Neutrophil (primary cell): Measurements from ENCODE around the gene CSHL1.
"Not testable (repeated sequence)": the region's sequence is repeated elsewhere in the genome, so short reads cannot be mapped to it uniquely, and the experiment has no call there.

ENCODE experiments used
- H3K27ac ChIP-seq: fragments of 200-600 bp; sonication (generic); 2 replicates; pipeline ENCODE4 v1.5.1; 2016; ENCODE audit warnings: mild to moderate bottlenecking, moderate library complexity
- H3K27me3 ChIP-seq: fragments of 200-600 bp; sonication (generic); 2 replicates; pipeline ENCODE4 v1.6.0; 2016; ENCODE audit warnings: mild to moderate bottlenecking
- H3K36me3 ChIP-seq: fragments of 200-600 bp; sonication (generic); 2 replicates; pipeline ENCODE4 v1.5.1; 2017
- H3K4me1 ChIP-seq, 2 experiments: fragments of 200-600 bp in 1 of 2; sonication (generic) in 1 of 2; 1 replicate in 1 of 2; 2 replicates in 1 of 2; pipeline versions ENCODE4 v1.5.1 to v1.6.1; 2013 to 2016; ENCODE audit warnings: low read depth in 1 of 2, low read length in 1 of 2, mild to moderate bottlenecking in 1 of 2, moderate library complexity in 1 of 2; ENCODE audit not compliant: control insufficient read depth in 1 of 2, insufficient read depth in 1 of 2
- H3K4me3 ChIP-seq, 2 experiments: fragments of 200-600 bp in 1 of 2; sonication (generic) in 1 of 2; 1 replicate in 1 of 2; 2 replicates in 1 of 2; pipeline ENCODE4 v1.5.1; 2013 to 2016; ENCODE audit warnings: low read depth in 1 of 2, low read length in 1 of 2, mild to moderate bottlenecking in 1 of 2, moderate library complexity in 1 of 2
- H3K9me3 ChIP-seq: fragments of 200-600 bp; sonication (generic); 2 replicates; pipeline ENCODE4 v1.5.1; 2016
- TF ChIP-seq, protein P1 (sequence below): fragments of 200-600 bp; sonication (generic); IDR thresholded peaks from 2 replicates; pipeline ENCODE4 v1.5.1; 2016; ENCODE audit warnings: antibody characterized with exemption

The CSHL1 gene

DNA sequence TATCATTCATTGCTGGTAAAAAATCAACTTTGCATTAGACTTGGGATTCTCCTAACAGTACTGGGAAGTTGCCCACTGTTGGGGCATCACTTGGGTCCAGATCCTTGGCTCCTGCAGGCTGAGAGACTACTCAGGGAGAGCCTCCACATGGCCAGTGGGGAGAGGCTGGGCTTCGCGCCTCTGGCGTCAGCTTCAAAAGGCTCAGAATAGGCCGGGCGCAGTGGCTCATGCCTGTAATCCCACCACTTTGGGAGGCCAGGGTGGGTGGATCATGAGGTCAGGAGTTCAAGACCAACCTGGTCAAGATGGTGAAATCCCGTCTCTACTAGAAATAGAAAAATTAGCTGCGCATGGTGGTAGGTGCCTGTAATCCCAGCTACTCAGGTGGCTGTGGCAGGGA lies 3.4 kb upstream of the CSHL1 start:
- H3K27ac ChIP-seq = no peak overlapping the region
- H3K36me3 ChIP-seq = no peaks in the 10 kb centered on the region
- TF ChIP-seq, protein P1, sequence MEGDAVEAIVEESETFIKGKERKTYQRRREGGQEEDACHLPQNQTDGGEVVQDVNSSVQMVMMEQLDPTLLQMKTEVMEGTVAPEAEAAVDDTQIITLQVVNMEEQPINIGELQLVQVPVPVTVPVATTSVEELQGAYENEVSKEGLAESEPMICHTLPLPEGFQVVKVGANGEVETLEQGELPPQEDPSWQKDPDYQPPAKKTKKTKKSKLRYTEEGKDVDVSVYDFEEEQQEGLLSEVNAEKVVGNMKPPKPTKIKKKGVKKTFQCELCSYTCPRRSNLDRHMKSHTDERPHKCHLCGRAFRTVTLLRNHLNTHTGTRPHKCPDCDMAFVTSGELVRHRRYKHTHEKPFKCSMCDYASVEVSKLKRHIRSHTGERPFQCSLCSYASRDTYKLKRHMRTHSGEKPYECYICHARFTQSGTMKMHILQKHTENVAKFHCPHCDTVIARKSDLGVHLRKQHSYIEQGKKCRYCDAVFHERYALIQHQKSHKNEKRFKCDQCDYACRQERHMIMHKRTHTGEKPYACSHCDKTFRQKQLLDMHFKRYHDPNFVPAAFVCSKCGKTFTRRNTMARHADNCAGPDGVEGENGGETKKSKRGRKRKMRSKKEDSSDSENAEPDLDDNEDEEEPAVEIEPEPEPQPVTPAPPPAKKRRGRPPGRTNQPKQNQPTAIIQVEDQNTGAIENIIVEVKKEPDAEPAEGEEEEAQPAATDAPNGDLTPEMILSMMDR = no peak
- no peaks in the 10 kb centered on the region for H3K4me1 ChIP-seq
- no peaks in the 10 kb centered on the region for H3K27me3 ChIP-seq
- H3K4me3 ChIP-seq = no peak overlapping the region
- no peaks in the 10 kb centered on the region for H3K9me3 ChIP-seq

DNA sequence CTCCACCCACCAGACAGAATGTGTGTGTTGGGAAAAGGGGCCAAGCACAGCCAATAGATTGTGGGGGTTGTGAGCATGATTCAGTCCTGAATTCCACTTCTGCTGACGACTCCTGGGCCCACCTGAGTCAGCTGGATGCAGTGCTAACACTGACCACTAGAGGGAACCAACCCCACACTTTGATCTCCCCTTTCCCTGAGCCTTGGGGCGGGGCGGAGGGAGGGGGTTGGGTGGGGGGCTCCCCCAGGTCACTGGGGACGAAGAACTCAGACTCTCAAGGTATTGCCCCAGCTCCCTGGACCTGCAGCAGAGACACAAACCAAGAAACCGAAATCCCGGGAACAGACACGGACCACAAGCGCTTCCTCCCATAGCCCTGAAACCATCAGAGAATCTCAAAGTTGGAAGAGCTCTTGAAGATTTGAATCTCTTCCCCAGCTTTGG lies 621 bp upstream of the CSHL1 start:
- no peaks in the 10 kb centered on the region for H3K4me1 ChIP-seq
- H3K4me3 ChIP-seq = no peak overlapping the region
- H3K27ac ChIP-seq = no peak overlapping the region
- H3K9me3 ChIP-seq = no peaks in the 10 kb centered on the region
- no peaks in the 10 kb centered on the region for H3K36me3 ChIP-seq
- H3K27me3 ChIP-seq = no peaks in the 10 kb centered on the region
- TF ChIP-seq, protein P1 = peak; percentile 89

DNA sequence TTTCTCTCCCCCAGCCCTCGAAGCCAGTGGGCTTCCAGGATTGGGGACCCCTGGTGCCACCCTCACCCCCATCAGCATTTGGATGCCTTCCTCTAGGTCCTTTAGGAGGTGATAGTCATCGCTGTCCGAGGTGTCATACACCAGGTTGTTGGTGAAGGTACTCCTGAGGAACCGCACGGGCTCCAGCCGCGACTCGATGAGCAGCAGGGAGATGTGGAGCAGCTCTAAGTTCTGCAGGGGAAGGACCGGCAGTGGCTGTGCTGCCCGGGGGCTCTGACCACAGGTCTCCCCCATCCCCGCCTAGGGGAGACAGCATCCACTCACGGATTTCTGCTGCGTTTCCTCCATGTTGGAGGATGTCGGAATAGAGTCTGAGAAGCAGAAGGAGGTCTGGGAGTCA lies 962 bp downstream of the CSHL1 start:
- Histone ChIP-seq H3K36me3 (no peaks in the 10 kb centered on the region), H3K9me3 (no peaks in the 10 kb centered on the region), H3K4me3 (no peak overlapping the region), H3K27me3 (no peaks in the 10 kb centered on the region), H3K27ac (no peak overlapping the region), H3K4me1 (no peaks in the 10 kb centered on the region)
- TF ChIP-seq, protein P1 = no peak

DNA sequence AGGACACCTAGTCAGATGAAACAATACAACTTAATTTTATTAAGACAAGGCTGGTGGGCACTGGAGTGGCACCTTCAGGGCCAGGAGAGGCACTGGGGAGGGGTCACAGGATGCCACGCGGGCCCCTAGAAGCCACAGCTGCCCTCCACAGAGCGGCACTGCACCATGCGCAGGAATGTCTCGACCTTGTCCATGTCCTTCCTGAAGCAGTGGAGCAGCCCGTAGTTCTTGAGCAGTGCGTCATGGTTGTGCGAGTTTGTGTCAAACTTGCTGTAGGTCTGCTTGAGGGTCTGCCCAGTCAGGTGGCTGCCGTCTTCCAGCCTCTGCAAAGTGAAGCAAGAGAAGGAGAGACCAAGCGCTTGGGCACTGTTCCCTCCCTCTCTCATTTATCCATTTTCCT lies 1.5 kb downstream of the CSHL1 start:
- not testable (repeated sequence) for H3K4me3 ChIP-seq, H3K4me1 ChIP-seq, H3K36me3 ChIP-seq, H3K9me3 ChIP-seq, H3K27me3 ChIP-seq, H3K27ac ChIP-seq

DNA sequence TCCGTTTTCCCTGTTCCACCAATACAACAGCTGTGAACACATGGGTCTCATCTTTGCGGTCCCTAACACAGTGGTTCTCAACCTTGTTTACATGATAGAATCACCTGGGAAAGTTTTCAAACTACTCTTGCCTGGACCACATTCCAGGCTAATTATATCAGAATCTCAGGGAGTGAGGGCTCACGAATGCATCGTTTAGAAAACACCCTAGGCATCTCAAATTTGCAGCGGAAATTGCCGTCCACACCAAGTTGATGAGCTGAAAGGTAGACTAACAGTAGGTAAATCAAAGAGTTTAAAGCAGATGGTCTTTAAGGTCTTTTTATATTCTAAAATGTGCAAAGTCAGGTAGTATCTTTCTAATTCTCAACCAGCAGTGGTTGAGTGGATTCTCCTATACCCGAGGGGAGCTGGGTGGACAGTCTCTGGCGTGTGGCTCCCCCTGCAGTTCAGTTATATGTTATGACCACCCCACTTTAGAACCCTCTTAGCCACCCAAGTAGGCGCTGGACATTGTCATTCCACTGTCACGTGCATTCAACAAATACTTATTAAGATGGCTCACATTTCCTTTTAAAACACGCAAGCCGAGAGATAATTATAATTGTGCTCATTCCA lies 3.8 kb downstream of the CSHL1 start:
- not testable (repeated sequence) for H3K27me3 ChIP-seq, H3K4me3 ChIP-seq, H3K9me3 ChIP-seq, H3K4me1 ChIP-seq, H3K36me3 ChIP-seq, H3K27ac ChIP-seq

DNA sequence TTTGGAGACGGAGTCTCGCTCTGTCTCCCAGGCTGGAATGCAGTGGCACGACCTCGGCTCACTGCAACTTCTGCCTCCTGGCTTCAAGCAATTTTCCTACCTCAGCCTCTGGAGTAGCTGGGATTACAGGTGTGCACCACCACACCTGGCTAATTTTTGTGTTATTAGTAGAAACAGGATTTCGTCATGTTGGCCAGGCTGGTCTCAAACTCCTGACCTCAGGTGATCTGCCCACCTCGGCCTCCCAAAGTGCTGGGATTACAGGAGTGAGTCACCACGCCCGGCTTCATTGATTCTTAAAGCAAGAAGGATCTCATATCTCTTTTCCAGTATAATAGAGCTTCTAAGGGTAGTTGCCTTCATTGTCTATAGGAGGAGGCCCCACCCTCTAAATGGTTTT lies 6.3 kb downstream of the CSHL1 start:
- H3K4me1 ChIP-seq, H3K4me3 ChIP-seq: not testable (repeated sequence)

DNA sequence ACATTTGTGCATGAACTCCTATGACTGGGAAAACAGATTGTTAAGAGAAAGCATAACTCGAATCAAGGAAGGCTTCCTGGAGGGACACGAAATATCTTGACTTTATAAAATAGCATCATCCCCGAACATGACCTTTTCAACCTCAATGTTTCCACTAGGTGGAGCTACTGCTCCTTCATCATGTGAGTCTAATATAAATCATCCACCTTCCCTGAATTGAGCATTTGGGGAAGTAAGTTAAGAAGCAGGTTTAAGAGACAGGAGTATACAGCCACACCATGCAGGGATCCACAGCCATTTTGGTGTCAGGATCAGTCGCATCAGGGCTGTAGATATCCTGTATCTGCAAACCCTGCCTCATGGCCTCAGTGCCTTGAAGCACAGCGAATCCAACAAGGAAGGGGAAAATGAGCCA lies 7.3 kb downstream of the CSHL1 start:
- H3K36me3 ChIP-seq, H3K27me3 ChIP-seq, H3K4me3 ChIP-seq, H3K27ac ChIP-seq, H3K4me1 ChIP-seq, H3K9me3 ChIP-seq: not testable (repeated sequence)

More for the DNA sequence above, 6.3 kb downstream of the CSHL1 start:
- H3K27ac ChIP-seq, H3K27me3 ChIP-seq, H3K36me3 ChIP-seq, H3K9me3 ChIP-seq: not testable (repeated sequence)

DNA sequence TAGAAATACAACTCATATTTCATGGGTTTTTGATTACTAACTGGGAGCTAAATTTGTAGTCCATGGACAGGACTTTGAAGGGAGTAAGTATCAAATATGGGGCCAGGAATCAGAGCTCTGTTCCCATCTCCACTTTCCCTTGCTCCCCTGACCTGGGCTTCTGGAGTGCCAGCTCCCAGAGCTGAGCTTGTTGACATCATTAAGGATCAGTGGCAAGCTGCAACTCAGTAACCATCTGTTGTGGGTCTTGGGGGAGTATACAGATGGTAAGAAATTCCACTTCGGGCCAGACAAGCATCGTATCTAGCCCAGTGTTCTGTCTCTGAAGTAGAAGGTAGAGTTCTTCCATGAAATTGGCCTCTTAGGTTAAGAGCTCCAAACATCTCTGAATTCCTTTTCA lies 9.1 kb downstream of the CSHL1 start:
- H3K36me3 ChIP-seq, H3K4me1 ChIP-seq, H3K4me3 ChIP-seq, H3K9me3 ChIP-seq, H3K27ac ChIP-seq, H3K27me3 ChIP-seq: not testable (repeated sequence)

DNA sequence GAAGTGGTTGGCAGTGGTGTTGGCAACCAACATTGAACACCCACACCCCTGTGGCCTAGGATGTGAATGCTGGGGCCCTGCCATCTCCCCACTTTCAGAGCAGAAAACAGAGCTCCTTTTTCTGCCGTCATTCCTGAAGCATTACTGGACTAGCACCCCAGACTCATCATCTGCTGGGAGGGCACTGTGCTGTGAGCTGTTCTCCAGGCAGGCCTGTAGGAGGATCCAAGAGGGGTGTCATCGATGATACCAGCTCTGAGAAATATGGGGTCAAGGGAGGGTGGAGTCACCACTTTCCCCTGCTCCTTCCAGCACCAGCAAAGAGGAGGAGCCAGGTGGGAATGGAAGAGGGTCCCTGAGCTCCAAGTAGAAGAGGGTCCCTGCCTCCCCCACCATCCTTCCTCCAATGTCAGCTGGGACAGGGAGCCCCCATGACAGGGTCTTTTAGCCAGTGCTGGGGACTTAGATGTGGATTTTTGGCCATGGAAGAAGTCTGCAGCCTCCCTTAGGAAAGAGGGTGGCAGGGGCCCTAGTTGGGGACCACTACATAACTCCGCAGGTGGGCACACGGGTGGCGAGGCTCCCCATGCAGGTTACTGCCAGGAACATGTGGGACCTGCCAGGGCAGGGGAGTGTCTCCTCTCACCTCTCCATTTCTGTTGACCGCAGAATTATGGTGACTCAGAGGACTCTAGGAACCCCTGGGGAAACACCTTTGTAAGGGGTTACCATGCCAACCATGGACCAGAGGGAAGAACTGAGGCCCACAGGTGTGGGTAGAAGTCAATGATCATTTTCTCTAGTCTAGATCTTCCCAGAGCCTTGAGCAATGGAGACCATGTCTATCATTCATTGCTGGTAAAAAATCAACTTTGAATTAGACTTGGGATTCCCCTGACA lies 11.9 kb downstream of the CSHL1 start:
- not testable (repeated sequence) for H3K27ac ChIP-seq, H3K4me1 ChIP-seq, H3K36me3 ChIP-seq, H3K9me3 ChIP-seq, H3K4me3 ChIP-seq, H3K27me3 ChIP-seq

DNA sequence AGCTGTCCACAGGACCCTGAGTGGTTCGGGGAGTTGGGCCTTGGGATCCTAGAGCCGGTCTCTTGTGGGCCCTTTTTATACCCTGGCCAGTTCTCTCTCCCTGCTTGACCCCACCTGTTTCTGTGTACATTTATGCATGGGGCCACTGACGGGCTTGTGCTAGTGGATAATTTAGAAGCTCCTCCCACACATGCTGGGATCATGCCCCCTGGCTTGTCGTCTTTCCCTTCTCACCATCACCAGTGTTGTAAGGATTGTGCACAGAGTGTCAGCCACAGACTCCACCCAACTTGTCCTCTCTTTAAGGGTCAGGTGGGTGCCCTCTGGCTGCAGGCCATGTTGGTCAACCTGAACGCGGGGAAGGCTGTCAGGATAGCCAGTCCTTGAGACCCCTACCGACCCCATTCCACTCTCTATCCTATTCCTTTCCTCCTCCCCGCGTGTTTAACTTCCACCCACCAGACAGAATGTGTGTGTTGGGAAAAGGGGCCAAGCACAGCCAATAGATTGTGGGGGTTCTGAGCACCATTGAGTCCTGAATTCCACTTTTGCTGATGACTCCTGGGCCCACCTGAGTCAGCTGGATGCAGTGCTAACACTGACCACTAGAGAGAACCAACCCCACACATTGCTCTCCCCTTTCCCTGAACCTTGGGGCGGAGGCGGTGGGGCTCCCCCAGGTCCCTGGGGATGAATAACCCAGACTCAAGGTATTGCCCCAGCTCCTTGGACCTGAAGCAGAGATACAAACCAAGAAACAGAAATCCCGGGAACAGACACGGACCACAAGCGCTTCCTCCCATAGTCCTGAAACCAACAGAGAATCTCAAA lies 14.3 kb downstream of the CSHL1 start, which contains the start of gene CSH1:
Gene CSH1, minus strand, starts transcription at position 51 of the 831 bp plus-strand sequence. CDS start 63 bp downstream, outside the sequence.
- not testable (repeated sequence) for H3K27me3 ChIP-seq, H3K4me3 ChIP-seq, H3K36me3 ChIP-seq, H3K27ac ChIP-seq, H3K4me1 ChIP-seq, H3K9me3 ChIP-seq
